NCI-H69 (cell line): ENCODE data around the gene HNRNPR.
"Not testable (repeated sequence)": the region's sequence is repeated elsewhere in the genome, so short reads cannot be mapped to it uniquely, and the experiment has no call there.

Experiments used
- DNase-seq: peaks from one replicate; lab custom pipeline; 2025; lab: John Stamatoyannopoulos, UW

Gene HNRNPR

DNA sequence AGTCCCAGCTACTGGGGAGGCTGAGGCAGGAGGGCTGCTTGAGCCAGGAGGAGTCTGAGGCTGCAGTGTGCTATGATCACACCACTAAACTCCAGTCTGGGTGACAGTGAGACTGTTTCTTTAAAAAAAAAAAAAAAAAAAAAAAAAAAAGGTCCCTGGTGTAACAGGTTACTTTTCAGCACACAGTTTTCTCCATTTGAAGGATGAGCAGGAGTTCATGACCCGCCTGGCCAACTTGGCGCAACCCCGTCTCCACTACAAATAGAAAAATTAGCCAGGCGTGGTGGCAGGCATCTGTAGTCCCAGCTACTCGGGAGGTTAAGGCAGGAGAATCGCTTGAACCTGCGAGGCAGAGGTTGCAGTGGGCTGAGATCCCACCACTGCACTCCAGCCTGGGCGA, 12.4 kb downstream of the HNRNPR start:
- DNase-seq = no peak

DNA sequence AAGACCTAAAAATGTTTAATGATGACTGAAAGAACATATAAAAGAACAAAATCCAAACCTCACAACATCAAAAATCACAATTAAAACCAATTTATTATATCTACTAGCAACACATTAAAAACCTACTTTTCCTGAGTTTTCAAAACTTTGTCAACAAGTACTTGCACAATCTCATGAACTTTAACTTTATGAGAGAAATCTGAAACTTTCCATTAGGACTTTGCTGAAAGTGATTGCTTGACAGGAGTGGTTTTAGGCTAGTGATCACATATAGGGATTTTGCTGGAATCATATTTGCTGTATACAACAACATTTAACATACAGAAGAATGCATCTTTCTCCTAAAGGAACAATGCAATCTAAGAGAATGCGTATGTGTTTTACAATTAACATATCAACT, 13.2 kb downstream of the HNRNPR start:
- no peak for DNase-seq

DNA sequence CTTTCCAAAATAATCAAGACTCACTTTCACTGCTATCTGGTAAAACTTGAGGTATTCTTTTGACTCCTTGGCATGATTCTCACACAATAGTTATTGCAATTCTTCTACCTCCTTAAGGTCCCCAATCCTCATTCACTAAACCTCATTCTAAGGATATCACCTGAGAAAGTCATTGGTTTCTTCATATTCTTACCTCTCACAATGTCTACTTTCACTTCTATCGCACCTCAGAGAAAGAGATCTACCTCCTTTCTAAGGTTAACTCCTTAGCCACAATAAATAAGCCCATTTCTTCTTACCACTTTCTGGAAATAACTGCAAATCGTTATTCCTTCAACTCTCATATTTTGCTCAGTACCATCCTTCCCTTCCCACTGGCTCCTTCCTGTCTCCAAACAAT, 18.7 kb downstream of the HNRNPR start:
- DNase-seq = no peak

DNA sequence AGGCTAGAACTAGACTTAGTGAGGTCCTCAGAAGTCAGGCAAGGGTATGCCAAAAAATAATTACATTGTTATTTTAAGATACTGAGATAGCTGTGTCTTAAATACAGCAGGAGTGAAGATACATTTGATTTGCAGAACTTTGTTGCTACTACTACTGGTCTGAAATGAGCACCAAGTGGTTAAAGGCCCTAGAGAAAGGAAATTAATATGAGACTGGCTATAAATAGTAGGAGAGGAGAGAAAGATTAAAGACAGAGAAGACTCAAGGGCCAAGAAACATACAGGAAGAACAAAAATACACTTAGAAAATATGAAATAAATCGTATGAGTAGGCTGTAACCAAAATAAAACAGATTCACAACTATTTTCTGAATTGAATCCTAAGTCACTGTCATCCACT, 21.3 kb downstream of the HNRNPR start:
- DNase-seq = no peak

DNA sequence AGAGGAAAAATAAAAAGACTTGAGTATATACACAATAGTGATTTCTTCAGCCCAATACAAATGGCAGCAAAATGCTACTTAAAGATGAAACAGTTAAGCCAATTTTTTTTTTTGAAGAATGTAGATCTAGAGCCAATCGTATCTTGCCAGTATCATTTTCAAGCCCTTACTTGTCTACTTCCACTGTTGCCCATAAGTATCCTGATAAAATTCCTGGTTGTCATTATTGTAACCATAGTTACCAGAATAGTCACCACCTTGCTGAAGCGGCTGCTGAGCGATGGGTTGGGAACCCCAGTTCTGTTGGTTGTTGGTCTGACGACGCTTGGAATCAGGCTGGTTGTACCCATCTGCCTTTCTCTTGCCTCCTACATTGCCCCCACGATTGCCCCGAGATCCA, 33.8 kb downstream of the HNRNPR start:
- not testable (repeated sequence) for DNase-seq

DNA sequence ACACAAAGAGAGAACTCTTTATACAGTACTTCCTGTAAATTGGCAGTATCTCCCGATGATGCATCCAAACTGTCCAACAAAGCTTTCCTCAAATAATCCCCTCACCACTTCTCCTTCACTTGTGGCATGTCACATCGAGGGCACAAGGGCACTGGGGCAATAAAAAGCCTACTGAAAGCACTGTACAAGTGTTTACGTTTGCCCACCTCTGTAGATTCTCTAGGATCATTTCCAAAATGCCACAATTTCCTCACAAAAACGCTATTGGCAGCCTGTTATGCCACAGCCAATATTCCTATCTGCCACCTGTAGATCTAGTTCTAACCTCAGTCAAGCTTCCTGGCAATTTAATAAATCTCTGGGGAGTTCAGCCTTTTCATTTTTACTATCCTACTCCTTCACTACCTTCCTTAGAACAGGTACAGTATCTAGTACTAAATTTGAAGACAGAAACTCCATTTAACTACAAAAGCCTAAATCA, 39.9 kb downstream of the HNRNPR start:
- no peak for DNase-seq

DNA sequence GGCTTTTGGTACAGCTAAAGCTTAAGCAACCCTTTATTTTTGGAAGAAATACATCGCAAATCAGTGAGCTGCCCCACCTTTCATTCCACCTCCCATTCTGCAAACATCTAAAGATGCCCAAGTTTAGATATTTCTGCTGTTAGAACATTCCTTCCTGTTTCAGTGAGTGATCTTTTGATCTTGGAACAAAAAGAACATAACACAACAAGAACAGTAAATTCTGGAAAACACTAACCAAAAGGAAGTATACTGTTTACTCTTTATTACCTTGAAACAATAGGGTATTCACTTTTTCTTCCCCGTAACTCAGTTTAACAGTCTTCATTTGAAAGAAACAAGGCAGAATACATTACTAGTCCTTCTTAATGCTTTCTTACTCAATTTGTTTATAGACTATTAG, 40.6 kb downstream of the HNRNPR start:
- no peak for DNase-seq

DNA sequence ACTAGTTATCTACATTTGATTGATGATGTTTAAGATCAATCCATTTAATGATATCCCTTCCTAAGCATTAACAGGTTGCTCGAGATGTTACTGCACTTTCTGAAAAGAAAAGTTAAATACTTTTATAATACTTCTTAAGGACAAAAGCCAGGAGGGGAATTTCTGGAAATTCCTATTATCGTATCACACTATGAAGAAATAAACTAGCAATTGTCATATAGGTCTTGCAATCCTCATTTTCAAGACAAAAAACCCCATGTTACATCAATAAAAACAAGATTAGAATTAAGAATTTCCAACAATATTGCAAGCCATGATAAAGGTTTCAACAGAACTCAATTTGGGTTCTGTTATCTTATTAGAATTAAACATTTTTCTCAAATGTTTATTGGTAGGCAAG, 47.2 kb downstream of the HNRNPR start:
- DNase-seq = no peak

DNA sequence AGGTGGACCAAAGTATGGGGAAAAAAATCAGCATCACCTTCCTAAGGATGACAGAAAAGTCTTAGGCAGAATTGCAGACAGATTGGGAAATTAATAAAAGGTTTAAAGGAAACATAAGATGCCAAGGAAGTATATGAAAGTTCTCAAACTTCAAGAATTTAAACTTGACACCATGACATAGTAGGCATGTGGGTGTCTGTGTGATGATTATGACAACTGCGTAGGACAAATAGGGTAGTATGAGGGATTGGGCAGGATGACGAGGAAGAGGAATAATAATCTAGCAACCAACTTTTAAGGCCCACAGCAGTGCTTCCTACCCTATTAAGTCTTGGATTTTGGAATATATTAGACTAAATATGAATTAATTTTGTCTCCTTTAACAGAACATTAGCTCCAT, 52.4 kb downstream of the HNRNPR start:
- DNase-seq = no peak

DNA sequence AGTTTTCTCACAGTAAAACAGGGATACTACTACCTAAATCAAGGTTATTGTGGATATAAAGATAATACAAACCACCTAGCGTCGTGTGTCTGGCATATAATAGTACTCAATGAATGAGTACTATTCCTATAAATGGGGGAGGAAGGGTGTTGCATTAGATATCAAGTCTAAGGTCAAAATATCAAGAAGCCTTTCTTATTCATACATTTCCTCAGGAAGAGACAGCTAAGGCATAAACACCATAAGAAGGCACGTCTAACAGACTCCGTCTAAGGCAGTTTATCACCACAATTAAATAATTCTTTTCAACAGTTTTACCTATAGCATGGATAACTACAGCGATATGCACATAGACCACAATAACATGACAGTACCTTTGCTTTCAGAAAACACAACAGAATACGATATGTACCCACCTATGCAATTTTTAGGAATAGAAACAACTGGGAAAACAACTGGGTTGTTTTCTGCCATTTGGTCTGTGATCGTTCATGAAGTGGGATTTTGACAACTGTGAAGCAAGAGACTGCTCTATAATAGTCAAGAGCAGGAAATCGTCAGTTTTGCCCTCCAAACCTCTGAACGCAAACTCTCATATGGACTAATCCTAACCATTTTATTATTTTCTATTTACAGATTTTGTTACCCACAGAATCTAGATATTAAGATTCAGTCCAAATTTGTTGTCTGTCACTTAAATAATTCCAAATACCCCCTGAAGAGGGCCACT, 53.1 kb downstream of the HNRNPR start:
- DNase-seq = no peak

DNA sequence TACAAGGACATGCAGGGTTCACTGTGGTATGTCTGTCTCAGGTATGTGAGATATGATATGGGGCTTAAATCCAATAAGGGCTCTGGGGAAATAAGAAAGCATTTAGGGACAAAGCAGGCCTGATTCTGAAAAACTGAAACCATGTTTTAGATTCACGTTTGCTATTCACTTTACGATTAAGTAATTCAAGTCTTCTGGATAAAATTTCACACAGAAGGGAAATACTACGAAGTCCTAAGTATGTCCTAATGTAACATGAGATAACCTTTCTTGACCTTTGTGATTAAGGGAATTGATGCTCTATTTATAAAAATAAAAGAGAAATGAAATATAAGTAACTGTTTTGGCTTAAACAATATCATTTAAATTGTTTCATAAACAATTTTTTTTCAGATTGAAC, 55.4 kb downstream of the HNRNPR start:
- DNase-seq = no peak

DNA sequence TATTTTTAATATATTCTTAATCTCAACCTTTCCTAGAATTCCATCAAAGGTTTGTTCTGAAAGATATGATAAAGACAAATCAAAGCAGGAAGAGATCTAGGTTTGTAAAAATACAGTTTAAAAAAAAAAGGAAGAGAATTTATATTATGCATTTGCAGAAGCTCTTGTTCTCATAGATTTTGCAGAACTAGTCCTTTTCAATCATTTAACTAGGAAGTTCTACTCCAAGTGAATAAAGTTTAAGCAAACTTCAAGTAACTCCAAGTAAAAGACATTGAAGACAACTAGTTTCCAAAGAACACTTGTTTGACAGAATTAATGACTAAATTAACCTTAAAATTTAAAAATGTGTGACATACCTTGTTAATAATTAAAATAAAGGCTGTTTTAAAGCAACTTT, 55.9 kb downstream of the HNRNPR start:
- no peak for DNase-seq

DNA sequence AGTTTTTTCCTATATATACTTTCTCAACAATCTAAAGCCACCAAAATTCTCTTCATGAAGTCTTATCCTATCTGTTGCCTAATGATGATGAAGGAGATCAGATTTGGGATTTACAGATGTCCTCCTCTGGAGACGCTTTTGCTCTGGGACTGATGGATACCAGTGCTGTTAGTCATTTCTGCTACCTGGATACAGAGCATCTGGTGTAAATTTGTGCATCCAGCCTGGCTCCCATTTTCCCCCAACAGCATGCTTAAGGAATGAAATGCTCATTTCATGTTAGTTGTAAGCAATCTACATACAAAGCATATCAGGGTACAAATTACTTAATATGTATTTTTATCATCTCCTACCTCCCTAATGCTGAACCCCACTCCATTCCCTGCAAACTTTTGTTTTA, 57.7 kb downstream of the HNRNPR start:
- DNase-seq = no peak

DNA sequence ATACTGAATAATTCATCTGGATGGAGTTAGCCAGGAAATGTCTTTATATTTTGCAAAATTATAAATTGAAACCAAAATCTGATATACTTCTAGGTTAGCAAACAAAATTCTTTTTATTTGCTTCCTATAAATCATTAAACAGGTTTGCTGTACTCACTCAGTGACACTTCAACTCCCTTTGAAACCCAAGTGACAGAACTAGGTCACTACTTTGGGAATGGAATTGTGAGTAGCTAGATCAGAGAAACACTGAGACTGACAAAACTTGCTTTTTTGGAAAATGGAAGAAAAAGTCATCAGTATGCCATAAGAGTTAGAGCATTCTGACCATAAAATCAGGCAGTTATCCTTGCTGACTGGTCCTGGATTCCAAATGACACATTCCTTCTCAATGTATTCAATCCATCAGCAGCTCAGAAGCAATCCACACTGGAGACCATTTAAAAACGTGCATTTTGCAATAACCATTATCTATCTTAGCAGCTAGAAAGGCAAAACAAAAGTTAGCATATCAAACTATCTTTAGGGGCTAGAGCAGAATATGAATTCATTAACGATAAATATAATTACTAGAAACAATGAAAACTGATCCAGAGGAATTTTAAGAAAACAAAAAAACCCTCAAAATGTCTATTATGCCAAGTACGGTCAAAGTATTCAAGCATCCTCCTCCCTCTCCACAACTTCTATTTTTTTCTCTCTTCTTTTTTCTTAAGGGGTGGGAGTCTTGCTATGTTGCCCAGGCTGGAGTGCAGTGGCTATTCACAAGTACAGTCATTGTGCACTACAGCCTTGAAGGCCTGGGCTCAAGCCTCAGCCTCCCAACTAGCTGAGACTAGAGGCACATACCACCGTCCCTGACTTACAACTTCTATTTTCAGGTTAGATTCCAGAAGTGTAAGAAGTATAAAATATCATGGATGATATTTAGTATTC, 60.1 kb downstream of the HNRNPR start:
- DNase-seq = no peak

DNA sequence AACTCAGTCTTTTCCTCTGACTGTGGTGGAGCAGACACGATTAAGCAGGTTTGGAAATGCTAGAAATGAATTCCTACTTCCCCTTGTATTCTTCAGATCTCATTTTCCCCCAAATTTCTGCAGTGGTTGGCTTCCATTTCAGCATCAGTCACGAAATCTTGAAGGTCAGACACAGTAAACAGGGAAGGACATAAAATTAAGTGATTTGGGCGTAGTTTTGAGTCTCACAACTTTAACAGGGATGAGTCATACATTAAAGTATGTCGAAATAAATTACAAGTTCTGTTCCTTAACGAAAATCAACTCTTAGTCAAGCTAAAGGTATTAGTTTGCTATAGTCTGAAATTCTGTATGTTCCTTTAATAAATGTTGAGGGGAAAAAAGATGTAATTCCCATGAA, 61.1 kb downstream of the HNRNPR start:
- no peak for DNase-seq

DNA sequence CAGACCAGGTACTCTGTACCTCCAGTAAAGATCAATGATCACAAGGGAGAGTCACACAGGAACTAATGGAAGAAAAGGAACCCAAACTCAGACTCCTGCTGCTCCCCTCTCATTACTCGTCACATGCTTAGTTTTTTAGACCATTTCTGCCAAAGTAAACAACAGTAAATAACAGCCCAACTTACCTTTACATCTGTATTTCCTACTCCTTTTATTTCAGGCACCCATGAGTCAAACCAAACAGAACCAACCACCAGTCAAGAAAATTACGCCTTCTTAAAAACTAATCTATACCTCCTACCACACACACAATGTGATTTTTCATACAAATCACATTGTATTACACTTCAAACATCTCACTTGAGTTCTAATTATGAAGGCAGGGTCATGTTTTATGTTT, 65.4 kb downstream of the HNRNPR start:
- DNase-seq = peak; percentile 82

DNA sequence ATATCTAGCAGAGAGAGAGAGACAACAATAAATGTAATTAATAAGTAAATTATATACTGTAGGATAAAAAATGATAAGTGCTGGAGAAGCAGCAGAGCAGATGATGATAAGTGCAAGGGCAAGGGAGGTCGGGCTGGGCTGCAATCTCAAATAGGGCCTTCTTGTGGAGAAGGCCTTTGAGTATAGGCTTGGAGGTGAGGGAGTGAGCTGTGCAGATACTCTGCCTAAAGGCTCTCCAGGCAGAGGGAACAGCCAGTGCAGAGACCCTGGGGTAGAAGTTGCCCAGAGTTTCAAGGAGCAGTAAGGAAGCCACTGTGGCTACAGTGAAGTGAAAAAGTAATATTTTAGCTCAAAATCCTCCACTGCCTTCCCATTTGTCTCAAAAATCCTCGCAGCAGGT, 67.6 kb downstream of the HNRNPR start:
- no peak for DNase-seq

DNA sequence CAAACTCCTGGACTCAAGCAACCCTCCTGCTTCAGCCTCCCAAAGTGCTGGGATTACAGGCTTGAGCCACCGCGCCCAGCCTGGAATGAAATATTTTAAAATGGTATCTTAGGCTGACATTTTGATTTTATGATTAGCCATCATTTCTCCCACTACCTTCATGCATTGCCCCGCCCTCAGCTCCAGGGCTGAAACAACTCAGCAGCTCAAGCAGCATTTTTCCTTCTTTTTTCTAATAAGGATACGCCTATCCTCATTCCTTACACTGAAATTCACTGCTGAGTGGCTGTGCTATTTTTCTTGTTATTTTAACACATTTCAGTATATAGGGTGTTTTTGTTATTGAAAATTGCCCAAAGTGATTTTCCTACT, 70.0 kb downstream of the HNRNPR start:
- DNase-seq = no peak

DNA sequence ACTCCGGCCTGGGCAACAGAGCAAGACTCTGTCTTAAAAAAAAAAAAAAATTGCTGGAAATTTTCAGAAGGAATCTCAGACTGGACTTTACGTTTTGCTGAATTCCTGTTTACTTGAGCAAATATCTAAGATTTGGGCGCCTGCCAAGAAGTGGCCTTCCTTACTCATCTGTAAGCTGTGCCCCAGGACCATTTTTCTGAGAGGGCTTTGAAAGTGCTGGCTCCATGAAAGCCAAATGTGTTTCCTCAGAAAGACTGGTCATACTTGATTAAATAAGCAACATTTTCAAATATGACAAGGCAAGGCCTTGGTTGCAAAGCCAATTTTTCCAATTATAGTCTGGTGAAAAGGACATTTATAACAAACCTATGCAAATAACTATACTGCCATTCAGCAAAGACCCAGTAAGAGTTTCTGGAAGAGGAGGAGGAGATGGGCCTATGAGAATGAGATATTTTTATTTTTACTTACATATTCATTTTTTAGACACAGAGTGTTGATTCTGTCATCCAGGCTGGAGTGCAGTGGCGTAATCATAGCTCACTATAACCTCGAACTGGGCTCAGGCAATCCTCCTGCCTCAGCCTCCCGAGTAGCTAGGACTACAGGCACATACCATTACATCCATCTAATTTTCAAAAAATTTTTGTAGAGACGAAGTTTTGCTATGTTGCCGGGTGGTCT, 70.5 kb downstream of the HNRNPR start:
- peak; percentile 8 for DNase-seq

DNA sequence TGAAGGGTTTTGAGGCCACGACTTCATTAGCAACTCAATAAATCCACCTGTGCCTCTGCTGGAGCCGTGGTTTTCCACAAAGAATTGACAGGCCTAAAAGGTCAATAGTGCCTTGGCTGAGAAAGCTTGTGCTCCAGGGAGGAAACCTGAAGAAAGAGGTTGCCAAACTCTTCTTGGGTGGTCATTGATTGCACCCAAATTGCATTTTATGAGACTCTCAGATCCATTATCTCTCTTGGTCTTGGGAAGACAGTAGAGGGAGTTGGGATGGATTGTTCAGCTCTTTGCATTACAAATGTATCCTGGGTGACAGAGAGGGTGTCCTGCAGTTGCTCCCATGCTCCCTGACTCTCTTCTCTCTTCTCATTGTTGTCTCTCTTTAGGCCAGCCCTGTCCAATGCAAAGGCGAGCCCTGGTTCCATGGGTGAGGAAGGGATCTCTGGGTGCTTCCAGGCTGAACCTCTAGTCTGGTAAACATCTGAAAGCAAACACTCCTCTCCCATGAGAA, 80.7 kb downstream of the HNRNPR start:
- DNase-seq = no peak

DNA sequence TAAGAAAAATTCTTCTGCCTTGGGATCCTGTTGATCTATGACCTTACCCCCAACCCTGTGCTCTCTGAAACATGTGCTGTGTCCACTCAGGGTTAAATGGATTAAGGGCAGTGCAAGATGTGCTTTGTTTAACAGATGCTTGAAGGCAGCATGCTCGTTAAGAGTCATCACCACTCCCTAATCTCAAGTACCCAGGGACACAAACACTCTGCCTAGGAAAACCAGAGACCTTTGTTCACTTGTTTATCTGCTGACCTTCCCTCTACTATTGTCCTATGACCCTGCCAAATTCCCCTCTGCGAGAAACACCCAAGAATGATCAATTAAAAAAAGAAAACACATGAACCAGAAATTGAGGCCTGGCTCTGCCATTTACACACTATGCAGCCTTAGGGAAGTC, 86.0 kb downstream of the HNRNPR start:
- DNase-seq = not testable (repeated sequence)

DNA sequence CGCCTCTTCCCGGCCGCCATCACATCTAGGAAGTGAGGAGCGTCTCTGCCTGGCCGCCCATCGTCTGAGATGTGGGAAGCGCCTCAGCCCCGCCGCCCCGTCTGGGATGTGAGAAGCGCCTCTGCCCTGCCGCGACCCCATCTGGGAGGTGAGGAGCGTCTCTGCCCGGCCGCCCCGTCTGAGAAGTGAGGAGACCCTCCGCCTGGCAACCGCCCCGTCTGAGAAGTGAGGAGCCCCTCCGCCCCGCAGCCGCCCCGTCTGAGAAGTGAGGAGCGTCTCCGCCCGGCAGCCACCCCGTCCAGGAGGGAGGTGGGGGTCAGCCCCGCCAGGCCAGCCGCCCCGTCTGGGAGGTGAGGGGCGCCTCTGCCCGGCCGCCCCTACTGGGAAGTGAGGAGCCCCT, 86.7 kb downstream of the HNRNPR start:
- DNase-seq = not testable (repeated sequence)
